Endothelial cell (in vitro differentiated cells): ENCODE measurements around the gene LZTR1. TPM values are rescaled to one million over a fixed set of nuclear protein-coding genes. Genes with fewer than 3 reads are reported as not detected.

Source experiments
- DNase-seq: peaks from one replicate; pipeline ENCODE4 v3.0.0; 2021; ENCODE audit warnings: low spot score
- H3K27ac Mint-ChIP-seq: one replicate; pipeline ENCODE4 v1.8.0; 2021; ENCODE audit warnings: mixed read lengths, inconsistent platforms; ENCODE audit not compliant: unreplicated experiment
- H3K27me3 Mint-ChIP-seq: one replicate; pipeline ENCODE4 v1.8.0; 2021; ENCODE audit warnings: mild to moderate bottlenecking, moderate library complexity, mixed read lengths, inconsistent platforms; ENCODE audit not compliant: unreplicated experiment
- H3K36me3 Mint-ChIP-seq: one replicate; pipeline ENCODE4 v1.8.0; 2021; ENCODE audit warnings: mild to moderate bottlenecking, low read depth, mixed read lengths, inconsistent platforms; ENCODE audit not compliant: unreplicated experiment
- H3K4me1 Mint-ChIP-seq: one replicate; pipeline ENCODE4 v1.8.0; 2021; ENCODE audit warnings: mild to moderate bottlenecking, mixed read lengths, inconsistent platforms; ENCODE audit not compliant: unreplicated experiment
- H3K4me3 Mint-ChIP-seq: one replicate; pipeline ENCODE4 v1.8.0; 2021; ENCODE audit warnings: mild to moderate bottlenecking, mixed read lengths, inconsistent platforms; ENCODE audit not compliant: unreplicated experiment
- H3K9me3 Mint-ChIP-seq: one replicate; pipeline ENCODE4 v1.8.0; 2021; ENCODE audit warnings: mixed read lengths, inconsistent platforms; ENCODE audit not compliant: unreplicated experiment
- total RNA-seq: library from RNA; stranded (reverse); fragmentation: NEBNext Ultra II Directional; extraction: Animal tissue kit (Norgen Biotek cat#: 25700); gene quantifications from one replicate; pipeline ENCODE4 v1.2.1, GENCODE V29; 2021; ENCODE audit not compliant: unreplicated experiment
- TF ChIP-seq, protein P1 (sequence below): fragments of 200-600 bp; sonication (generic); IDR thresholded peaks from one replicate; pipeline ENCODE4 v1.5.0; 2021; ENCODE audit warnings: antibody characterized with exemption; ENCODE audit not compliant: unreplicated experiment

Gene LZTR1
- total RNA-seq, 1 donor from 2014 or later, result 113 TPM

GRCh38 chr22:21018314-21018713, 36.2 kb downstream of the LZTR1 start:
- TF ChIP-seq, protein P1, sequence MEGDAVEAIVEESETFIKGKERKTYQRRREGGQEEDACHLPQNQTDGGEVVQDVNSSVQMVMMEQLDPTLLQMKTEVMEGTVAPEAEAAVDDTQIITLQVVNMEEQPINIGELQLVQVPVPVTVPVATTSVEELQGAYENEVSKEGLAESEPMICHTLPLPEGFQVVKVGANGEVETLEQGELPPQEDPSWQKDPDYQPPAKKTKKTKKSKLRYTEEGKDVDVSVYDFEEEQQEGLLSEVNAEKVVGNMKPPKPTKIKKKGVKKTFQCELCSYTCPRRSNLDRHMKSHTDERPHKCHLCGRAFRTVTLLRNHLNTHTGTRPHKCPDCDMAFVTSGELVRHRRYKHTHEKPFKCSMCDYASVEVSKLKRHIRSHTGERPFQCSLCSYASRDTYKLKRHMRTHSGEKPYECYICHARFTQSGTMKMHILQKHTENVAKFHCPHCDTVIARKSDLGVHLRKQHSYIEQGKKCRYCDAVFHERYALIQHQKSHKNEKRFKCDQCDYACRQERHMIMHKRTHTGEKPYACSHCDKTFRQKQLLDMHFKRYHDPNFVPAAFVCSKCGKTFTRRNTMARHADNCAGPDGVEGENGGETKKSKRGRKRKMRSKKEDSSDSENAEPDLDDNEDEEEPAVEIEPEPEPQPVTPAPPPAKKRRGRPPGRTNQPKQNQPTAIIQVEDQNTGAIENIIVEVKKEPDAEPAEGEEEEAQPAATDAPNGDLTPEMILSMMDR, result no peak
- H3K4me3 Mint-ChIP-seq, result no peak overlapping the region
- H3K9me3 Mint-ChIP-seq, result no peaks in the 10 kb centered on the region
- H3K36me3 Mint-ChIP-seq, result peaks cover 4% of the 10 kb centered on the region
- H3K27ac Mint-ChIP-seq, result no peak overlapping the region
- peaks cover 14% of the 10 kb centered on the region for H3K27me3 Mint-ChIP-seq
- no peak for DNase-seq
- H3K4me1 Mint-ChIP-seq, result peaks cover 7% of the 10 kb centered on the region

GRCh38 chr22:21020802-21021429, 38.8 kb downstream of the LZTR1 start:
- peaks cover 4% of the 10 kb centered on the region for H3K4me1 Mint-ChIP-seq
- H3K27ac Mint-ChIP-seq, result peak overlapping the region; percentile 24
- no peaks in the 10 kb centered on the region for H3K9me3 Mint-ChIP-seq
- H3K36me3 Mint-ChIP-seq, result peaks cover 4% of the 10 kb centered on the region
- H3K27me3 Mint-ChIP-seq, result peaks cover 10% of the 10 kb centered on the region
- H3K4me3 Mint-ChIP-seq, result no peak overlapping the region
- no peak for DNase-seq
- TF ChIP-seq, protein P1, result no peak

DNA sequence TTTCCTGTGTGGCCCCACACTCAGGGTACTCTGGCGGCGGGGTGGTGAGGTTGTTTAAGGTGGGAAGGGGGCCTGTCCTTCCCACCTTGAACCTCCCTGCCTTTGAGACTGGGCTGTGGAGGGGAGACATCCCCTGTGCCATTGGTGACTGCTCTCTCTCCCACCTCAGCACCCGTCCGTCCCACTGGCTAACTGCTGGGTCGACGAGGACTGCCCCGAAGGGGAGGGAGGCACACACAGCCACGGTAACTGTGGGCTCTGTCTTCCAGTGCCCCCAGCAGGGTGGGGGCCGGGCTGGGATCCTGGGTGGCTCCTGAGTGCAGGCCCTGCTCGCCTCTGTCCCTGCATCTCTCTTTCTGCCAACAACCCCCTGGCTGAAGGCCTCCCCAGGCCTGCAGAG, 40.4 kb downstream of the LZTR1 start:
- Mint-ChIP-seq H3K9me3 (no peaks in the 10 kb centered on the region), H3K4me1 (peaks cover 4% of the 10 kb centered on the region), H3K4me3 (no peak overlapping the region), H3K36me3 (peaks cover 4% of the 10 kb centered on the region), H3K27me3 (peaks cover 6% of the 10 kb centered on the region), H3K27ac (no peak overlapping the region)
- TF ChIP-seq, protein P1, result no peak
- DNase-seq, result no peak

GRCh38 chr22:21022955-21023614, 41.0 kb downstream of the LZTR1 start:
- TF ChIP-seq, protein P1, result peak; percentile 18
- no peaks in the 10 kb centered on the region for H3K9me3 Mint-ChIP-seq
- peaks cover 4% of the 10 kb centered on the region for H3K4me1 Mint-ChIP-seq
- H3K27ac Mint-ChIP-seq, result no peak overlapping the region
- no peak for DNase-seq
- H3K27me3 Mint-ChIP-seq, result peaks cover 6% of the 10 kb centered on the region
- peaks cover 4% of the 10 kb centered on the region for H3K36me3 Mint-ChIP-seq
- H3K4me3 Mint-ChIP-seq, result no peak overlapping the region

- Mint-ChIP-seq H3K4me1 (peaks cover 4% of the 10 kb centered on the region), H3K9me3 (no peaks in the 10 kb centered on the region), H3K4me3 (no peak overlapping the region), H3K36me3 (no peaks in the 10 kb centered on the region), H3K27ac (no peak overlapping the region), H3K27me3 (peaks cover 9% of the 10 kb centered on the region)
- TF ChIP-seq, protein P1, result no peak
- no peak for DNase-seq
Observed at GRCh38 chr22:21025266-21025665, 43.2 kb downstream of the LZTR1 start.
